OCI-LY7 (cell line): ENCODE measurements around the gene MADD.

Experiments used
- EZH2phosphoT487 ChIP-seq: fragments of 200-600 bp; sonication (generic); IDR thresholded peaks from 2 replicates; pipeline ENCODE4 v1.6.1; 2018; ENCODE audit warnings: low read depth, borderline replicate concordance, mild to moderate bottlenecking, mixed run types, antibody characterized with exemption, low read length, moderate library complexity, mixed read lengths
- TF ChIP-seq, protein P1 (sequence below): fragments of 200-600 bp; sonication (generic); conservative IDR thresholded peaks from 2 replicates; pipeline ENCODE4 v1.5.1; 2014; ENCODE audit warnings: mild to moderate bottlenecking, antibody characterized with exemption, low read length, moderate library complexity, mixed read lengths

DNA sequence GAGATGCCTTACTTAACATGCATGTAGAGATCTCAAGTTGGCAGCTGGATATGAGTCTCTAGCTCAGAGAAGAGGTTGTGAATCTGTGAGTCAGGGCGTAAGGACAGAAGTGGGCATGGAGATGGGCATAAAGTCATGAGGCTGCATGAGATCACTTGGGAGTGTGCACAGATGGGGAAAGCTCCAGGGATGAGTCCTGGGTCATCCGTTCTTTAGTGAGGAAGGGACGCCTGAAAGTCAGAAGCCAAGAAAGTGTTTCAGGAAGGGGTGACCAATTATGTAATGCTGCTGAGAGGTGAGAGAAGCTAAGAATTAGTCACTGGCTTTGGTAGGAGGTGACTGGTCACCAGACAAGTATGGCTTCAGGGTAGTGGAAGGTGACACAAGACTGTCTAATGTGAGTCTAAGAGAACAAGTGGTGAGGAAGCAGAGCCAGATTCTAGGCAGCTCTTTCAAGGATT, 28.1 kb upstream of the MADD start:
- TF ChIP-seq, protein P1, sequence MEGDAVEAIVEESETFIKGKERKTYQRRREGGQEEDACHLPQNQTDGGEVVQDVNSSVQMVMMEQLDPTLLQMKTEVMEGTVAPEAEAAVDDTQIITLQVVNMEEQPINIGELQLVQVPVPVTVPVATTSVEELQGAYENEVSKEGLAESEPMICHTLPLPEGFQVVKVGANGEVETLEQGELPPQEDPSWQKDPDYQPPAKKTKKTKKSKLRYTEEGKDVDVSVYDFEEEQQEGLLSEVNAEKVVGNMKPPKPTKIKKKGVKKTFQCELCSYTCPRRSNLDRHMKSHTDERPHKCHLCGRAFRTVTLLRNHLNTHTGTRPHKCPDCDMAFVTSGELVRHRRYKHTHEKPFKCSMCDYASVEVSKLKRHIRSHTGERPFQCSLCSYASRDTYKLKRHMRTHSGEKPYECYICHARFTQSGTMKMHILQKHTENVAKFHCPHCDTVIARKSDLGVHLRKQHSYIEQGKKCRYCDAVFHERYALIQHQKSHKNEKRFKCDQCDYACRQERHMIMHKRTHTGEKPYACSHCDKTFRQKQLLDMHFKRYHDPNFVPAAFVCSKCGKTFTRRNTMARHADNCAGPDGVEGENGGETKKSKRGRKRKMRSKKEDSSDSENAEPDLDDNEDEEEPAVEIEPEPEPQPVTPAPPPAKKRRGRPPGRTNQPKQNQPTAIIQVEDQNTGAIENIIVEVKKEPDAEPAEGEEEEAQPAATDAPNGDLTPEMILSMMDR = no peak
- no peak for TF ChIP-seq EZH2phosphoT487
